HG03060 (cell line): ENCODE data around the gene MYRFL.

Experiments used
- ATAC-seq: cut with Tn5 transposase; IDR thresholded peaks from one replicate; pipeline ENCODE4 v1.9.1; 2021; ENCODE audit warnings: low read depth, moderate number of reproducible peaks; ENCODE audit not compliant: unreplicated experiment

The MYRFL gene

DNA sequence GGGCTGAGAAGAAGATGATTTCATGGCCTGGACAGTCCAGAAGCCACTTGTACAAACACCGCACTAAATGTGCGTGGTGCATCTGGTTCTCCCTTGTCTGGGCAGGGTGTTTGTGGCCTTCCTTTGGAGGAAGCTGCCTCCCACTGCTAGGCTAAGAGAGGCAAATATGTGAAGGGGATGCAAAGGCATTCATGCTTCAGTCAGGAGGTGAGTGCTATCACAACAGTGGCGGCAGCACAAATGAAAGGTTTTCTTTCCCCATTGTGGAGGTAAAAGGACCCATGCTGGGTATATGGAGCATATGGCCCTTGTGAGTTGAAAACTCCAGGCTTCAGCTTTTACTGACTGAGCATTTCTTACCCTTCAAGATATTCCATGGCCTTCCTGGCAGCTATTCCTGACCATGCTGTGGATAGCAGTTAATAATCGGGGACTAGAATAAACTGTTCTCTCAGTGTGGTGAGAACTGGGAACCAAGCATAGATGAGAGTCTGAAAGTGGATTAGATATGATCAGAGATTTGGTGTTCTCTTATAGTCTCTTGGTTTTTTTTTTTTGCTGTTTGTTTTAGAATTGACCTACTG is 69.9 kb downstream of the MYRFL start:
- no peak for ATAC-seq

DNA sequence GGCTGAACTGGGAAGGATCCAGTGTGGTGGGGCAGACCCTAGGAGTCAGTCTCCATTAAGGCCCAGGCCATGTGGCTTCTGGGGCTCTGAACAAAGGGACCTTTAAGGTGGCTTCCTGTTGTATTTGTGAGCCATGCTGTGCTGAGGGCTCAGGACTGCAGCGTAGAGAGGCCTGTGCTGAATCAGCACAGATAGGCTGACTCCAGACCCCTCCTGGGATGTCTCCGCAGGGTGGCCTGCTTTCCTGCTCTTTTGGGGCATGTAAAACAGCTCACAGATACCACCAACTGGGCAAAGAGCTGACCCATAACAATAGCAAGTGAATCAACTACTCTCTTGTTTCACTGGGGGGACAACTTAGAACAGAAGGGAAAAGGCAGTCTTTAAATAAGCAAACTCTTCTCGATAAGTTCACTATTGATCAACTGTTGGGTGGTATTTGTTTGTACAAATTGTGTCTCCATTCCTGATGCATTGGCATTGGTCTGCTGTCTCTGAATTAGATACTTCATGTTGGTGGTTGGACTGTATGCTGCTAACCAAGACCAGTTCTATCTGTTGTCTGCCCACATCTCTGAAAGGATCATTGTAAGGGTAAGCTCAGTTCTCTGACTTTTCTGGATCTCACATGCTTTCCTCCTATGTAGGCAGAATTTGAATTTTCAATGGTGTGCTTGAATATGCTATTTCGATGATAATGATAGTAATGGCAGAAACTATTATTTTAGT is 71.8 kb downstream of the MYRFL start:
- no peak for ATAC-seq

DNA sequence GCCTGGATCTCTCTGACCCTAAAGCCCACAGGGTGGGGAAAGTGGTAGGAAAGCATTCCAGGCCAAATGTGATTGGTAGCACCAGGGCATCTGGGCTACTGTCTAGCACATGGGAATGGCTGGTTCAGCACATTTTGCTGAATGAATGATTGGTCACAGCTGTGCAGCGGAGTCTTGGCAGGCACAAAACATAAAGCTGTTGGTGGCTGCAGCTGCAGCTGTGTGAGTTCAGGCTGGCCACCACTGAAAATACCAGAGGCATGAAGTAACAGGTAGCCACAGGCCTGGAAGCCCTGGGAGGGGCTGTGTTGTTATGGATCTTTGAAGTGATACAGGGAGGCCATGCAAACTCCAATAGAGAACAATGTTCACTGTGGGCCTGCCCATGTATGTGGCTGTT is 72.7 kb downstream of the MYRFL start:
- ATAC-seq: no peak

DNA sequence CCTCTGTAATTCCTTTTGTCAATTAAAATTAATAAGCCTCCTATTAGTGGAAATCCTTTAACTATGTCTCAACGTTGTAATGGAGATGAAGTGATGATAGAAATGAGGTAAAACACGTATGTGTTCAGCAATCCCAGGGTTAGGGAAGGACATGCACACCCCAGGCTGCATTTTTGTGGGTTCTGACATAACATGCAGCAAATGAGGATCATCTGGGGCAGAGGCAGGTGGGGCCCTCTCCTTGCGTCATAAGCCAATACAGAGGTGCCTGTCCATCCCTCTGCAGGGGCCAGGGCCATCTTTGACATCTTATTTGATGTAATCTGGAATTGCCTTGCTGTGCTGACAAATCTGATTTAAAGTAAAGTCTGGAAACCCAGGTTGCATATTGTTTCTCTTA is 73.2 kb downstream of the MYRFL start:
- no peak for ATAC-seq

DNA sequence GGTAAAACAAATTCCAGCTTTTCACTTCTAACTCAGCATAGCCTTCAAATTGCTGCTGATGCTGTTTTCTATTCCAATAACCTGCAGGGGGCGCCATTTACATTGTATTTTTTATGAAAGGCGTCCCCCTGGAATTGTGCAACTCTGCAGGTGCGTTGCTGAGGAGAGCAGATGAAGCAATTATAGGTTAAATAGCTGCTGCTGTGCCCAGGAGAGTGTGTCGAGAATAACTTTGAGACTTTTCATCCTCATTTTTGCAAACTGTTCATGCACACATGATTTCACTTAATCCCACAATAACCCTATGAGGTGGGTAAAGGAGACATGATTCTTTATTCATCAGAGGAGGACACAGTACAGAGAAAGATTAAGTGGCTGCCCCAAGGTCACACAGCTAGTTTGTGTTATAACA is 75.7 kb downstream of the MYRFL start:
- ATAC-seq: peak; percentile 60

DNA sequence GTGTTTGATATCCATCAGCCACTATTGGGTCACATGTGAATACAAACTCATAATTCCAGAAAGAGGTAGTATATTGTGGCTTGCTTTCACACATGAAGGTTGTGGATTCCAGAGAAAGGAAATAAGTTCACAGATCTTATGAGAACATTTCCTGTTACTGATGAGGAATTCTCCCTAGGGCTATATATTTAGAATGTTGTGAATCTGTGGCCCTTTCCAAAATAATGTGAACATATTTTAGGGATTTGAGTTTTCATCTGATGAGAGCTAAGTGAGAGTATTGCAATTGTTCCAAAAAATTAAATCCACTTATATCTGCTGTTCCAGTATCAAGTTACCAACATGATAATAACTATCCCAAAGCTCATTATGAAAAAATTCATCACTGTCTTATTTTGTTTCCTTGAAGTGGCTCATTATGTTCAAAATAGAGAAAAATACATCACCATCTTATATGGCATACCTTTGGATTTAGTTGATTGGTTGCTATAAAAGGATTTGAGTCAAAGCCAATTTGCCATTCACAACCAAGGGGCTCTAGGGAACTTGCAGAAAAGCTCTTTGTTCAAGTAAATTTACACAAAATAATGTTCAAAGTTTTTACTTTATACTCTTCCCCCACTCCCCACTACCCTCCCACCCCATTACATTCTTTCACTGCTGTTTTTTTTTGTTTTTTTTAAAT is 76.3 kb downstream of the MYRFL start:
- no peak for ATAC-seq

DNA sequence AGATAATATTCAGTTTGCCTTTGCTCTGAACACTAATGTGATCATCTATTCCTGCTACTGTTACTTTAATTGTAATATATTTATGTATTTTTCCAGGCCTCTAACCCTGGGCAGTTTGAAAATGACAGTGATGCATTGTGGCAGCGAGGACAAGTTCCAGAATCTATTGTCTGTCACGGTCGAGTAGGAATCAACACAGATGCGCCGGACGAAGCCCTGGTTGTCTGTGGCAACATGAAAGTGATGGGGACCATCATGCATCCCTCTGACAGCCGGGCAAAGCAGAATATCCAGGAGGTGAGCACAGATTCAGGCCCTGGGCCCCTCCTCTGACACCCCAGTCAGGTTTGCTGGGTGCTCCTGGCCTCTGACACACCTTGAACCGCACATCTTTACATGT is 78.5 kb downstream of the MYRFL start:
- no peak for ATAC-seq

DNA sequence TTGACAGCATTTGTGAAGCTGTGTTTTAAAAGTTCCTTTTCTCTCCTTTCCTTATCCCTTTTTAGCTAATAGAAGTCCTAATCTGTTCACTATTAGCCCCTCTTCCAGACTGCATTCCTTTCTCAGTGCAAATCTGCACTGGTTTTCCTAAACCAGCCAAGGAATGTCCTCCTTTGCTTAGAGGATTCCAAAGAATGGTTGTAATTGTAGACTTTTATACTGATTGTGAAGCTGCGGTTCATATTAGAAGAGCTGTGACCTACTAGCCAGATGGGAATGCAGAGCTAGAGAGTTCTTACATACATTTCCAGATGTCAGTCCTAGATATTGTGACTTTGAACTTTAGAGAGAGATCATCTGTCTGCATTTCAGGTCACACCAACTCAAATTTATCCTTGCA is 79.8 kb downstream of the MYRFL start:
- no peak for ATAC-seq

DNA sequence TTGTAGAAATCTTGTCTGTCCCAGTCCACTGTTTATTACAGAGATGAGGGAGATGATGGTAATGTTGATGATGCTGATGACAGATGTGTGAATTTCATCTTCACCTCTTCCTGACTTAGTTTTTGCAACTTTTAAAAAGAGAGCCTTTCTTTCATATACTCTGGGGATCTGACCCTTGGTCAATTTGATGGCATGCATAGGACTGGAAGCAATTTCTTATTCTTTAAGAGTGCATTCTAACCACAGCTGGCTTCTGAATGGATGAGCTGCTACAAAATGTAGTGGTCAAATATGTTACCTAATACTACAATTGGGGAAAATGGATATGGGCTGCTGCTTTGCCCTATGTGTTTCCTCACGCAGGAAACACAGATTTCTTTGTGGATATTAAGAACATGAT is 80.8 kb downstream of the MYRFL start:
- no peak for ATAC-seq

DNA sequence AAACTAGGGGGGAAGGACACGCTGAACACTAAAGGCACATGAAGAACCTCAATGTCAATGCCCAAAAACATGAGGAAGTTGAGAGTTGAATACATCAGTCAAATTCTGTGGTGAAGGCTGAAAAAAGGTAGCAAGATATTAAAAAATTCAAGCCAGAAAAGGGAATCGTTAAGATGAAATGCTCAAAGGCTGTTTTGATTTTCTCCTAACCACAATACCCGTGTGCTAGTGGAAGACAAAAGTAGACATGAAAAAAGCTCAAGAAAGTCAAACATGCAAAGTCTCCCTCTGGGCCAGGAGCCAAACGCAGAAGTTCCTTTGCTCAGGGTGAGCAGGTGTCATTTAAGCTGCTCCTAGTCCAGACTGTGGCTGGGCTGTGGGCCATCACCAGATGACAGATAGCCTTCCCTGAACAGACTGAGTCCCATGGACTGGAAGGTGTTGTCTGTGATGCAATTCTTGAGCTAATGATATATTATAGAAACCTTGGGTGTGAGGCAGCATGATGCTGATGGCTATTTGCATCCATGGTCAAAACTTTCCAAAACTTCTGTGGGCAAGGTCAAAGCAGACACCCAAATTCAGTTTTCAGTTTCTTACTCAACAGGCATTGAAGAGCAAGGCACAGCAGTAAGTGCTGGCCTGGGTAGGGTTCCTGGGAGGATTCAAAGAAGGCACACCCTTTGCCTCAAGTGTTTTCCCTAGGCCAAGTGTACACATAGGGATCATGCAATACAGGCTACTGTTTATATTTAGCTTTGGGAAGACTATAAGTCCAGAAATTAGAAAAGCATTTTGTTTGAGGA is 81.6 kb downstream of the MYRFL start:
- ATAC-seq: peak; percentile 88

DNA sequence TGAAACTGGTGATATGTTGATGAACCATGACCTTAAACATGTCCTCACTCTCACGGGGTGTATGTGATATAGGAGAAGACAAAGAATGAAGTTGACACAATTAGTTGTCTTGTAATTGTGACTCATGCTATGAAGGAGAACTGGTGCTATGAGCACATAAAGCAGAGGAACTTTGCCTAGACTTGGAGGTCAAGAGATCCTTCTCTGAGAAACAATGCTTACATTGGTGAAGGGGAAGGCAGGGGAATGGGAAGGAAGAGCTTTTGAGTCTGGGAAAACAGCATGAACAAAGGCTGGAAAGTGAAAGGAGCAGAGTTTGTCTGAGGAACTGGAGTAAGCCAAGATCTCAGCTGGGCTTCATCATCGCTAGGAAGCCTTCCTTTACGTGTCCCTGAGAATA is 83.2 kb downstream of the MYRFL start:
- no peak for ATAC-seq

DNA sequence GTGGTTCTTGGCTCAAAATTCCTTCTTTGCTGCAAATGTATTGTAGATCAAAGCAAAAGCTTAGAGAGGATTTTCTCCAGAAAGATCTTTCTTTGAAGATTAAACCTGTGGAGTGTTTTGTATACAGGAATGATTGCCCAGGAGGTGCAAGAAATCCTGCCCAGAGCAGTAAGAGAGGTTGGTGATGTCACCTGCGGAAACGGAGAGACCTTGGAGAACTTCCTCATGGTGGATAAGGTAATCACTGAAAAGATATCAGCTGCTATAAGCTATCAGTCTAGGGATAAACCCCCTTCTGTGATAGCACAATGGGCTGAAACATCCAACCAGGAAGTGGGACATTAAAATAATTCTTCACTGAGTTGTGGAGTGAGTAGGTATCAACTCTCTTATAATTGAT is 85.7 kb downstream of the MYRFL start:
- ATAC-seq: no peak

DNA sequence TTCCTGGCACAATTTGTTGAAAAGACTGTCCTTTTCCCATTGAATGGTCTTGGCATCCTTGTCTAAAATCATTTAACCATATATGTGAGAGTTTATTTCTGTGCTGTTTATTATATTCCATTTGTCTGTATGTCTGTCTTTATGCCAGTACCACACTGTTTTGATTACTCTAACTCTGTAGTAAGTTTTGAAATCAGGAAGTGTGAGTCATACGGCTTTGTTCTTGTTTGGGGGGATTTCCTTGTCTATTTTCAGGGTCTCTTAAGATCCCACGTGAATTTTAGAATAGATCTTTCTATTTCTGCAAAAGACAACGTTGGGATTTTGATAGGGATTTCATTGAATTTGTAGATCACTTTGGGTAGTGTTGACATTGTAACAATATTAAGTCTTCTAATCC is 88.5 kb downstream of the MYRFL start:
- no peak for ATAC-seq

DNA sequence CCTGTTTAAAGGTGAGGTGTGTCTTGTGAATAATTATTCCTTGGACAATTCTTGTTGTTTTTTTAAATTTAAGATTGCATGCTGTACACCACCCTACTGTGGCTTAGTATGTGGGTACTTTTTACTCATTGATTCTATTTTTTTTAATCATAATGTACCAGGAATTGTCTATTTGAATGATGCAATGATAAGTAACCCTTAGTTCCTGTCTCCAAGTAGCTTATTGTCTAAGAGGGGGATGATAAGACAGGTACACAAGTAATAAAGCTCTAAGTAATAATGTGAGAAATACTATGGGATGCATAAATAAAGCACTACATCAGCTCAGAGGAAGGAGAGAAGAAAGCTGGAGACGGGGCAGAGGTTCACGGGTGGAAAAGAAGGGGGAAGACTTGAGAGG is 90.9 kb downstream of the MYRFL start:
- ATAC-seq: no peak

DNA sequence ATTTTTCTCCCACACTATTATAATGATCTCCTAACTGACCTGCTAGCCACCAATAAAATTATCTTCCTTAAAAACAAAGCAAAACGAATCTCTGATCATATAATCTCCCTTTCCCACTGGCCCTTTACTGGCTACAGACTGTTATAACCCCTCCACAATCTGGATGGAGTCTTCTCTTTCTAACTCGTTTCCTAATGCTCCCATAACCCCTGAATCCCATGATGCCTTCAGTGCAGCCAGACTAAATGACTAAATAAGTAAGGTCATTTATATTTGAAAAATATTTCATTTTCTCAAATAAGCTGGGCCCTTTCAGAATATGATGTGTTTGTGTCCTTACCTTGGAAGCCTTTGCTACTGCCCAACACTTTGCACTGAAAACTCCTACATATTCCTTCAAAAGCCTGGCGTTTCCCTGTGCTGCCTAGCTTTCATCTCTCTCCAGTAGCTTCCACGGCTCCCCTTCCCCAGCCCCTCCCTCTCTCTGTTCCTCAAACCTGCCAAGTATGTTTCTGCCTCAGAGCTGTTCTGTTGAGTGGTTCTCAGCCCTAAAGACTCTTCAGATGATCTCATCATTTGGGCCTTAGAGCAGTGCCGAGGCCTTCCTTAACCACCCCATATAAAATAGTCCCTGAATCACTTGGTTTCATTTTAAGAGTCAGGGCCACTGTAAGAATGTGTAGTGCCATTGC is 91.7 kb downstream of the MYRFL start:
- ATAC-seq: no peak

DNA sequence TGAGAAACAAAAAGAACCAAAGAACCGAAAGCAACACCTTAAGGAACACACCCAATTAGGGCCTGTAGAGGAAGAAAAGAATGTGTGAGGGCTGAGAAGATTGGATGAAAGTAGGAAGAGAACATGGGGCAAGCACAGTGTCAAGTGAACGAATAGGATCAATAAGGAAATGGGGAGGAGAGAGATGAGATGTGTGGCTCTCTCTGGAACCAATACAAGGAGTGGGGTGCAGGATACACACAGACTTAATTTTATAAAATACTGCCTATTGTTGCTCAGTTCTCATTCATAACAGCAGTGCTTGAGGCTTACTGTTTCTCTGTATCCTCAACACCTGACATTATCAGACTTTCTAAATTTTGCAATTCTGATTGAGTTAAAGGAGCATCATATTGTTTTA is 93.3 kb downstream of the MYRFL start:
- ATAC-seq: no peak

DNA sequence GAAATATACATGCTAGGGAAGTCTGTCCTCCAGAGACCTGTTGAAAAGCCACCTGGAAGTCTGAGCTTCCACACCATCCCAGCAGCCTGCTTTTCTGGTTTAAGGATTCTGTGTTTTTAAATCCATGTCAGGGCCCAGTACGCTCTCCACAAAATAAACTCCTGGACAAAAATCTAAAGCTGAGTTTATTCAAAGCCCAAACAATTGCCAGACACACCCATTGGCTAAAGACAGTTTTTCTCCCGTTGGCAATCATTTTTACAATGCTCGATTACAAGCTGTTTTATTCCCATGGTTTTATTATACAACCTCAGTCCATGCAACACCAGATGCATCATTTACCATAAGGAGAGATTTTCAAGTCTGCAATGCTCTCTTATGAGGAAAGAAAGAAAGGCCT is 94.5 kb downstream of the MYRFL start:
- no peak for ATAC-seq

DNA sequence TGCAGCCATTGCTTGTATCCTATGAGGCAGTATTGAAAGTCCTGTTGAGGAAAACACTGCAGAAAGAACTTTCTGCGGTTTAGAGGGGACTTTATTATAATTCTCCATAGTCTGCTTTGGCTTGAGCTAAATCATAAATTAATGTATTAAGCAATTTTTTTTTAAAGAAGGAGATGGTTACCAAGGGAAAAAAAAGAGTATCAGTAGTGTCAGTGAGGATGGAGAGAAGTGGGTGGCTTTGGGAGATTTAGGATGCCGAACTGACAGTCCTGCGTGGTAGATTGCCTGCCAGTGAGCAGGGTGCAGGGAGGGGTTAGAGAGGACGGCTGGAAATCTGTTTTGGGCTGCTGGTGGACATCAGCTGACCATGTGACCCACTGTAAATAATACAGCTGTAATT is 96.8 kb downstream of the MYRFL start:
- no peak for ATAC-seq

DNA sequence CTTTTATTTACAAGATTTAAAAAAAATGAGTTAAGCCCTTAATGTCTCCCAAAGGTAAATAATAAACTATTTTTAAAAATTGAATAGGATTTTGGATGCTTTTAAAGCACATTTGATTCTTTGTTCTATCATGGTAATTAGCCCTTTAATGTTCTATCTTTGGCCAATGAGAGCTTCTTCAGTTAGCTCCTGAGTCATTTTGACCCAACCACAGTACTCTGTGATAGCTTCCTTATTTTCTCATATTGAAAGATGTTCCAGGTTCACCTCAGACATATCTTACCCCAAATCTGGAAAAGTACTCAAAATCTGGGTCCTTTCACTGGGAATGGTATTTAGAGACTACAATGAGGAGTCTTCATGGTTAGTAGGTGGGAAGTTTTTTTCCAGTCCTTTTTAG is 98.0 kb downstream of the MYRFL start:
- no peak for ATAC-seq

DNA sequence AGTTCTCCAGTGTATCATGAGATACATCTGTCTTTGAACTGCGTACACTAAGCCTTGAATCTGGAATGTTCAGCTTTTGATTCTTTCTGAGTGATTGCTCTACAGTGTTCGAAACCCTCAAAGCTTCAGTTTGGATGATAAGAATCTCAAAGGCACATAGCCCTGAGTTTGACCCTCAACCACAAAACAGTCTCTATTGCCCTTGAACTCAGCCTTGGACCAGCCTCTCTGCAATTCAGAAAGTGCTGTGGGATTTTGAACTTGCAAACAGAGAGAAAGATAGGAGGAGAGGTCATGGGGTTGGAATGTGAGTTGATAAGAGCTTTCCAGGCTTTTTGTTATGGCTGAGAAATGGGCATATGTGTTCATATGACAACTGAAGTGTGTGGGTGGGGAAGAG is 100.3 kb downstream of the MYRFL start:
- no peak for ATAC-seq

DNA sequence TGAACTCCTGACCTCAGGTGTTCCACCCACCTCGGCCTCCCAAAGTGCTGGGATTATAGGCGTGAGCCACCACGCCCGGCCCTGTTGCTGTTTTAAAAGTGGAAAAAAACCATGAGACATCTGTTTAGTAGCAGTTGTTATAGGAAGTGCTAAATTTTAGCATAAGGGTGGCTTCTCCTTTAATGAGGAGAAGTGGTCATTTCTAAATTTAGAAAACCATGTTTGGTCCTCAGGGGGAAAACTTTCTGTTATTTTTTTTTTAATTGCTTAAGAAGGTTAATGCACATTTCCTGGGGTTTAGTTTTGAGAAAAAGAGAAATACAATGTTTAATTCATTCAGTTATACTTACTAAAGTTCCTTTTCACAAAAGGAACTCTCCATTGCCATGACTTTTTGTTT is 102.1 kb downstream of the MYRFL start:
- no peak for ATAC-seq
